MM.1S (cell line): Measurements from ENCODE around the gene DIPK1C.

Experiments
- DNase-seq: peaks from one replicate; pipeline ENCODE4 v3.0.0-alpha.2; 2015
- H2AFZ ChIP-seq: fragments of 300-600 bp; sonication (generic); 2 replicates; pipeline ENCODE4 v1.6.0; 2016; ENCODE audit warnings: antibody characterized with exemption, low read length
- H3F3A ChIP-seq: fragments of 300-600 bp; sonication (generic); 2 replicates; pipeline ENCODE4 v1.6.1; 2016; ENCODE audit warnings: mild to moderate bottlenecking, antibody characterized with exemption, low read length, moderate library complexity, mixed read lengths; ENCODE audit not compliant: insufficient read depth
- H3K27ac ChIP-seq: fragments of 300-600 bp; sonication (generic); 2 replicates; pipeline ENCODE4 v1.5.1; 2016; ENCODE audit warnings: mild to moderate bottlenecking, low read length
- H3K27me3 ChIP-seq: fragments of 300-600 bp; sonication (generic); replicated peaks from 2 replicates; pipeline ENCODE4 v1.6.0; 2016; ENCODE audit warnings: low read length; ENCODE audit not compliant: insufficient read depth
- H3K36me3 ChIP-seq: fragments of 300-600 bp; sonication (generic); replicated peaks from 2 replicates; pipeline ENCODE4 v1.6.1; 2016; ENCODE audit warnings: mild to moderate bottlenecking, low read length, mixed read lengths; ENCODE audit not compliant: insufficient read depth
- H3K4me1 ChIP-seq: fragments of 300-600 bp; sonication (generic); 2 replicates; pipeline ENCODE4 v1.6.1; 2016; ENCODE audit warnings: low read length, mixed read lengths
- H3K4me2 ChIP-seq: fragments of 300-600 bp; sonication (generic); 2 replicates; pipeline ENCODE4 v1.6.0; 2016; ENCODE audit warnings: low read depth, low read length
- H3K4me3 ChIP-seq: fragments of 300-600 bp; sonication (generic); 2 replicates; pipeline ENCODE4 v1.5.1; 2016; ENCODE audit warnings: low read length, mixed read lengths
- H3K79me2 ChIP-seq: fragments of 300-600 bp; sonication (generic); 2 replicates; pipeline ENCODE4 v1.6.1; 2016; ENCODE audit warnings: mixed run types, low read length, mixed read lengths
- H3K9ac ChIP-seq: fragments of 300-600 bp; sonication (generic); 2 replicates; pipeline ENCODE4 v1.6.1; 2016; ENCODE audit warnings: low read length, mixed read lengths
- H3K9me2 ChIP-seq: fragments of 300-600 bp; sonication (generic); replicated peaks from 2 replicates; pipeline ENCODE4 v1.6.1; 2016; ENCODE audit warnings: mild to moderate bottlenecking, low read length, mixed read lengths; ENCODE audit not compliant: insufficient read depth
- H3K9me3 ChIP-seq: fragments of 300-600 bp; sonication (generic); replicated peaks from 2 replicates; pipeline ENCODE4 v1.6.1; 2016; ENCODE audit warnings: mild to moderate bottlenecking, low read length, mixed read lengths; ENCODE audit not compliant: insufficient read depth
- H4K20me1 ChIP-seq: fragments of 300-600 bp; sonication (generic); 2 replicates; pipeline ENCODE4 v1.6.1; 2016; ENCODE audit warnings: mild to moderate bottlenecking, low read length, moderate library complexity, mixed read lengths; ENCODE audit not compliant: insufficient read depth
- EZH2 ChIP-seq: fragments of 300-600 bp; sonication (generic); optimal IDR thresholded peaks from 2 replicates; pipeline ENCODE3; 2017; ENCODE audit warnings: low read depth, mild to moderate bottlenecking, antibody characterized with exemption, low read length, mixed read lengths
- EZH2phosphoT487 ChIP-seq: fragments of 300-600 bp; sonication (generic); IDR thresholded peaks from 2 replicates; pipeline ENCODE4 v1.6.1; 2018; ENCODE audit warnings: antibody characterized with exemption, low read length
- TF ChIP-seq, protein P1 (sequence below): fragments of 300-600 bp; sonication (generic); IDR thresholded peaks from 2 replicates; pipeline ENCODE4 v1.5.1; 2016; ENCODE audit warnings: antibody characterized with exemption, low read length, mixed read lengths

The DIPK1C gene

GRCh38 chr18:74420481-74420880 lies 36.6 kb downstream of the DIPK1C start:
- Histone ChIP-seq H3K9me3 (no peaks in the 10 kb centered on the region), H3K4me1 (no peaks in the 10 kb centered on the region), H3K9ac (no peak overlapping the region), H3K79me2 (no peaks in the 10 kb centered on the region), H3K4me3 (no peak overlapping the region), H4K20me1 (no peaks in the 10 kb centered on the region), H3F3A (no peaks in the 10 kb centered on the region), H3K36me3 (no peaks in the 10 kb centered on the region), H3K4me2 (no peak overlapping the region), H3K9me2 (no peaks in the 10 kb centered on the region), H3K27ac (no peak overlapping the region), H2AFZ (no peak overlapping the region), H3K27me3 (no peaks in the 10 kb centered on the region)
- TF ChIP-seq, protein P1, sequence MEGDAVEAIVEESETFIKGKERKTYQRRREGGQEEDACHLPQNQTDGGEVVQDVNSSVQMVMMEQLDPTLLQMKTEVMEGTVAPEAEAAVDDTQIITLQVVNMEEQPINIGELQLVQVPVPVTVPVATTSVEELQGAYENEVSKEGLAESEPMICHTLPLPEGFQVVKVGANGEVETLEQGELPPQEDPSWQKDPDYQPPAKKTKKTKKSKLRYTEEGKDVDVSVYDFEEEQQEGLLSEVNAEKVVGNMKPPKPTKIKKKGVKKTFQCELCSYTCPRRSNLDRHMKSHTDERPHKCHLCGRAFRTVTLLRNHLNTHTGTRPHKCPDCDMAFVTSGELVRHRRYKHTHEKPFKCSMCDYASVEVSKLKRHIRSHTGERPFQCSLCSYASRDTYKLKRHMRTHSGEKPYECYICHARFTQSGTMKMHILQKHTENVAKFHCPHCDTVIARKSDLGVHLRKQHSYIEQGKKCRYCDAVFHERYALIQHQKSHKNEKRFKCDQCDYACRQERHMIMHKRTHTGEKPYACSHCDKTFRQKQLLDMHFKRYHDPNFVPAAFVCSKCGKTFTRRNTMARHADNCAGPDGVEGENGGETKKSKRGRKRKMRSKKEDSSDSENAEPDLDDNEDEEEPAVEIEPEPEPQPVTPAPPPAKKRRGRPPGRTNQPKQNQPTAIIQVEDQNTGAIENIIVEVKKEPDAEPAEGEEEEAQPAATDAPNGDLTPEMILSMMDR: no peak
- TF ChIP-seq EZH2phosphoT487 (no peak), EZH2 (no peak)
- DNase-seq: no peak

DNA sequence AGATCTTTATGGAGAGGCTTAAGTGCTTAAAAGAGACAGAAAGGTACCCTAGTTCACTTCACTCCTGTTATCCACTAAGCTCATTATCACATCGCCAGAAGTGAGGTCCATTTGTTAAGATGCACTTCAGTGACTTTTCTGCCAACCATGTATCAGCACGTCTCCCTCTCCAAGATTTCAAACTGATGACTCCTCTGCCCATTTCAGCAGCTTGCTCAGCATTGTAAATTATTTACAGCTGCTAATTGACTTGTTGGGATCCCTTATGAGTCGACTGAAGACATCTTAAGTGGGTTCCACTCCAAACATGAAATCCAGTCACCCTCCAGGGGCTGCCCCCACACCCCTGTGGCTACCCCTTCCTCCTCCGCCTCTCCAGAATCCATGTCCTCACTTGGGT lies 37.3 kb downstream of the DIPK1C start:
- Histone ChIP-seq H2AFZ (no peak overlapping the region), H3K27ac (no peak overlapping the region), H3K27me3 (no peaks in the 10 kb centered on the region), H3K4me1 (no peaks in the 10 kb centered on the region), H3K9ac (no peak overlapping the region), H3K9me2 (no peaks in the 10 kb centered on the region), H3K36me3 (no peaks in the 10 kb centered on the region), H3K4me2 (no peak overlapping the region), H4K20me1 (no peaks in the 10 kb centered on the region), H3F3A (no peaks in the 10 kb centered on the region), H3K9me3 (no peaks in the 10 kb centered on the region), H3K4me3 (no peak overlapping the region), H3K79me2 (no peaks in the 10 kb centered on the region)
- DNase-seq: no peak
- TF ChIP-seq, protein P1: no peak
- TF ChIP-seq EZH2phosphoT487 (no peak), EZH2 (no peak)

- no peaks in the 10 kb centered on the region for H3F3A ChIP-seq
- H3K36me3 ChIP-seq: no peaks in the 10 kb centered on the region
- H3K4me3 ChIP-seq: no peak overlapping the region
- H3K4me2 ChIP-seq: no peak overlapping the region
- H3K27ac ChIP-seq: no peak overlapping the region
- no peaks in the 10 kb centered on the region for H3K27me3 ChIP-seq
- H3K79me2 ChIP-seq: no peaks in the 10 kb centered on the region
- no peaks in the 10 kb centered on the region for H3K4me1 ChIP-seq
- no peak for DNase-seq
- no peak overlapping the region for H3K9ac ChIP-seq
- H3K9me2 ChIP-seq: no peaks in the 10 kb centered on the region
- H4K20me1 ChIP-seq: no peaks in the 10 kb centered on the region
- H3K9me3 ChIP-seq: no peaks in the 10 kb centered on the region
- TF ChIP-seq, protein P1: no peak
- TF ChIP-seq EZH2 (no peak), EZH2phosphoT487 (no peak)
- no peak overlapping the region for H2AFZ ChIP-seq
Measured at GRCh38 chr18:74418023-74418422, 39.1 kb downstream of the DIPK1C start.
